T-cell (primary cell): ENCODE data around the gene POLE. TPM values are rescaled to one million over a fixed set of nuclear protein-coding genes. Genes with fewer than 3 reads are reported as not detected.

ENCODE experiments used
- ATAC-seq, 4 experiments: fragments of 200-7000 bp in 3 of 4; fragments of 150-1000 bp in 1 of 4; cut with Tn5 transposase; replicated peaks in 1 of 4; 1 replicate in 3 of 4; 2 replicates in 1 of 4; pipeline ENCODE4 v1.10.0; 2021; ENCODE audit warnings: moderate library complexity in 3 of 4, mild to moderate bottlenecking in 2 of 4, moderate number of reproducible peaks in 1 of 4
- CTCF ChIA-PET, 2 donors: fragments of 300-600 bp; sonication (Branson Sonifier 250); formaldehyde crosslinking; loops; one replicate each; lab custom pipeline; 2022; ENCODE audit warnings: antibody characterized with exemption in 2 of 2; lab: Charles Lee
- POLR2A ChIA-PET, 2 donors: fragments of 300-600 bp; sonication (Branson Sonifier 250); formaldehyde crosslinking; loops; one replicate each; lab custom pipeline; 2022; ENCODE audit warnings: antibody characterized with exemption in 2 of 2; lab: Charles Lee
- DNase-seq, 35 experiments: peaks; one replicate each; pipeline versions ENCODE4 v3.0.0 to v3.0.0-alpha.2; 2013 to 2023
- H3K27ac ChIP-seq: one replicate; pipeline ENCODE4 v1.5.1; 2013; ENCODE audit warnings: low read length
- H3K27me3 ChIP-seq, 2 experiments: replicated peaks in 1 of 2; 1 replicate in 1 of 2; 2 replicates in 1 of 2; pipeline versions ENCODE4 v1.6.1 to v1.7.0; 2013; ENCODE audit warnings: low read length in 1 of 2, mixed read lengths in 1 of 2; ENCODE audit not compliant: control insufficient read depth in 2 of 2, insufficient read depth in 2 of 2; ENCODE audit errors: extremely low read depth in 1 of 2
- H3K36me3 ChIP-seq, 2 donors: 1 replicate in 1 of 2; 2 replicates in 1 of 2; pipeline versions ENCODE4 v1.6.1 to v1.7.0; 2013; ENCODE audit warnings: low read length in 1 of 2; ENCODE audit not compliant: control insufficient read depth in 2 of 2, insufficient read depth in 1 of 2; ENCODE audit errors: extremely low read depth in 1 of 2
- H3K4me1 ChIP-seq, 2 experiments: 1 replicate in 1 of 2; 2 replicates in 1 of 2; pipeline versions ENCODE4 v1.6.1 to v1.7.0; 2013; ENCODE audit warnings: low read length in 2 of 2, mixed read lengths in 1 of 2; ENCODE audit not compliant: insufficient read depth in 2 of 2, control insufficient read depth in 1 of 2; ENCODE audit errors: extremely low read depth in 1 of 2
- H3K4me3 ChIP-seq, 2 donors: 1 replicate in 1 of 2; 2 replicates in 1 of 2; pipeline versions ENCODE4 v1.5.1 to v1.7.0; 2013; ENCODE audit warnings: mild to moderate bottlenecking in 2 of 2, low read length in 1 of 2, moderate library complexity in 1 of 2; ENCODE audit not compliant: control insufficient read depth in 1 of 2; ENCODE audit errors: extremely low read depth in 1 of 2
- H3K9me3 ChIP-seq: 2 replicates; pipeline ENCODE4 v1.7.0; 2013
- H3K27ac Mint-ChIP-seq, 2 donors: one replicate each; pipeline ENCODE4 v1.8.0; 2020 to 2021; ENCODE audit warnings: mild to moderate bottlenecking in 2 of 2, mixed read lengths in 2 of 2
- H3K27me3 Mint-ChIP-seq, 2 donors: one replicate each; pipeline ENCODE4 v1.8.0; 2021 to 2022; ENCODE audit warnings: mixed read lengths in 2 of 2
- H3K36me3 Mint-ChIP-seq: one replicate; pipeline ENCODE4 v1.8.0; 2021; ENCODE audit warnings: mixed read lengths
- H3K4me1 Mint-ChIP-seq, 3 donors: one replicate each; pipeline ENCODE4 v1.8.0; 2020 to 2022; ENCODE audit warnings: mixed read lengths in 3 of 3, mild to moderate bottlenecking in 1 of 3
- H3K4me3 Mint-ChIP-seq, 3 donors: one replicate each; pipeline ENCODE4 v1.8.0; 2020 to 2022; ENCODE audit warnings: mild to moderate bottlenecking in 3 of 3, mixed read lengths in 3 of 3, moderate library complexity in 3 of 3
- H3K9me3 Mint-ChIP-seq, 3 donors: one replicate each; pipeline ENCODE4 v1.8.0; 2020 to 2022; ENCODE audit warnings: mixed read lengths in 3 of 3
- WGBS: methylation state at CpG from one replicate; pipeline ENCODE4 v1.1.5; 2013; ENCODE audit warnings: missing lambda C conversion rate; ENCODE audit not compliant: insufficient coverage; 5-methylcytosine and 5-hydroxymethylcytosine counted together
- total RNA-seq, 35 experiments: library from RNA in 6 of 35; stranded (reverse) in 6 of 35; fragments of 120-200 nt in 1 of 35; gene quantifications; one replicate each; pipeline versions ENCODE4 v1.2.1 to v1.2.4 and lab custom pipeline; 2013 to 2026

Gene POLE
- total RNA-seq, 5 donors from 2014 or later (not counting 1 experiment from before 2014, with no cell fraction given) = 43.6 to 70.4 (median 66.1) TPM

- H3K9me3 Mint-ChIP-seq = no peaks in the 10 kb centered on the region
- 84% methylated on average over 33 of the region's 38 CpGs for WGBS
- Histone ChIP-seq H3K27ac (no peak overlapping the region), H3K27me3 (peaks cover 0 to 36% of the 10 kb centered on the region in 2 experiments), H3K9me3 (no peaks in the 10 kb centered on the region), H3K4me1 (peaks cover 2 to 6% of the 10 kb centered on the region in 2 experiments), H3K4me3 (no peak overlapping the region), H3K36me3 (no peaks in the 10 kb centered on the region)
- DNase-seq = no peak
- H3K36me3 Mint-ChIP-seq = no peaks in the 10 kb centered on the region
- H3K4me1 Mint-ChIP-seq = peaks cover 3 to 11% (median 7%) of the 10 kb centered on the region in 3 donors
- no peak for ATAC-seq
- ChIA-PET CTCF (no interaction called here), POLR2A (no interaction called here)
- no peak overlapping the region for H3K4me3 Mint-ChIP-seq
- peaks cover 4 to 23% of the 10 kb centered on the region in 2 donors for H3K27me3 Mint-ChIP-seq
- no peak overlapping the region for H3K27ac Mint-ChIP-seq
Observed at GRCh38 chr12:132592282-132592970, 94.7 kb downstream of the POLE start.

GRCh38 chr12:132591107-132591935 lies 95.8 kb downstream of the POLE start:
- 90% methylated on average over 33 of the region's 45 CpGs for WGBS
- Histone ChIP-seq H3K9me3 (no peaks in the 10 kb centered on the region), H3K36me3 (no peaks in the 10 kb centered on the region), H3K4me3 (no peak overlapping the region), H3K4me1 (peaks cover 0 to 4% of the 10 kb centered on the region in 2 experiments), H3K27ac (no peak overlapping the region), H3K27me3 (peaks cover 0 to 34% of the 10 kb centered on the region in 2 experiments)
- Mint-ChIP-seq H3K9me3 (no peaks in the 10 kb centered on the region), H3K4me1 (peaks cover 0 to 7% (median 4%) of the 10 kb centered on the region in 3 donors), H3K27me3 (peaks cover 4 to 17% of the 10 kb centered on the region in 2 donors), H3K27ac (no peak overlapping the region), H3K36me3 (no peaks in the 10 kb centered on the region), H3K4me3 (no peak overlapping the region)
- ChIA-PET CTCF (no interaction called here), POLR2A (no interaction called here)
- ATAC-seq (no peak), DNase-seq (no peak)

GRCh38 chr12:132588821-132589669 lies 98.1 kb downstream of the POLE start:
- 81% methylated on average over 13 of the region's 19 CpGs for WGBS
- ChIA-PET CTCF (no interaction called here), POLR2A (no interaction called here)
- peaks cover 0 to 23% of the 10 kb centered on the region in 2 experiments for H3K27me3 ChIP-seq
- H3K9me3 ChIP-seq = no peaks in the 10 kb centered on the region
- Mint-ChIP-seq H3K4me1 (peaks cover 0 to 5% (median 4%) of the 10 kb centered on the region in 3 donors), H3K36me3 (peaks cover under 1% of the 10 kb centered on the region), H3K27me3 (peaks cover 4 to 9% of the 10 kb centered on the region in 2 donors), H3K27ac (no peak overlapping the region), H3K4me3 (no peak overlapping the region), H3K9me3 (no peaks in the 10 kb centered on the region)
- no peak overlapping the region for H3K27ac ChIP-seq
- no peaks in the 10 kb centered on the region for H3K36me3 ChIP-seq
- peaks cover 0 to 4% of the 10 kb centered on the region in 2 experiments for H3K4me1 ChIP-seq
- no peak for ATAC-seq
- no peak for DNase-seq
- no peak overlapping the region for H3K4me3 ChIP-seq

- ChIA-PET CTCF (no interaction called here), POLR2A (no interaction called here)
- WGBS = 82% methylated on average over 6 of the region's 6 CpGs
- H3K27ac Mint-ChIP-seq = no peak overlapping the region
- Histone ChIP-seq H3K9me3 (no peaks in the 10 kb centered on the region), H3K36me3 (peaks cover 0 to 3% of the 10 kb centered on the region in 2 donors), H3K27ac (no peak overlapping the region), H3K27me3 (peaks cover 0 to 16% of the 10 kb centered on the region in 2 experiments), H3K4me3 (no peak overlapping the region), H3K4me1 (no peaks in the 10 kb centered on the region)
- peaks cover 0 to 5% of the 10 kb centered on the region in 2 donors for H3K27me3 Mint-ChIP-seq
- ATAC-seq = no peak
- peaks cover 4% of the 10 kb centered on the region for H3K36me3 Mint-ChIP-seq
- no peak overlapping the region for H3K4me3 Mint-ChIP-seq
- no peak for DNase-seq
- H3K9me3 Mint-ChIP-seq = no peaks in the 10 kb centered on the region
- no peaks in the 10 kb centered on the region for H3K4me1 Mint-ChIP-seq
Observed at GRCh38 chr12:132588319-132588718, 98.8 kb downstream of the POLE start.

- Mint-ChIP-seq H3K9me3 (no peaks in the 10 kb centered on the region), H3K4me1 (no peaks in the 10 kb centered on the region), H3K36me3 (peaks cover 4% of the 10 kb centered on the region), H3K27ac (no peak overlapping the region), H3K4me3 (no peak overlapping the region), H3K27me3 (peaks cover 0 to 4% of the 10 kb centered on the region in 2 donors)
- Histone ChIP-seq H3K27ac (no peak overlapping the region), H3K36me3 (peaks cover 0 to 3% of the 10 kb centered on the region in 2 donors), H3K4me3 (no peak overlapping the region), H3K4me1 (no peaks in the 10 kb centered on the region), H3K9me3 (no peaks in the 10 kb centered on the region), H3K27me3 (peaks cover 0 to 11% of the 10 kb centered on the region in 2 experiments)
- DNase-seq = no peak
- WGBS = 100% methylated on average over 2 of the region's 3 CpGs
- CTCF ChIA-PET = no interaction called here
- POLR2A ChIA-PET = no interaction called here
- no peak for ATAC-seq
Observed at GRCh38 chr12:132587781-132588180, 99.4 kb downstream of the POLE start.

GRCh38 chr12:132586929-132587328 lies 100.2 kb downstream of the POLE start:
- no peaks in the 10 kb centered on the region for H3K9me3 Mint-ChIP-seq
- Histone ChIP-seq H3K27ac (no peak overlapping the region), H3K36me3 (peaks cover 5 to 8% of the 10 kb centered on the region in 2 donors), H3K4me1 (no peaks in the 10 kb centered on the region), H3K4me3 (no peak overlapping the region), H3K9me3 (no peaks in the 10 kb centered on the region), H3K27me3 (peaks cover 0 to 7% of the 10 kb centered on the region in 2 experiments)
- 85% methylated on average over 17 of the region's 18 CpGs for WGBS
- no peaks in the 10 kb centered on the region for H3K4me1 Mint-ChIP-seq
- no peak overlapping the region for H3K4me3 Mint-ChIP-seq
- ATAC-seq (no peak), DNase-seq (no peak)
- H3K27me3 Mint-ChIP-seq = no peaks in the 10 kb centered on the region
- CTCF ChIA-PET = no interaction called here
- POLR2A ChIA-PET = no interaction called here
- H3K36me3 Mint-ChIP-seq = peaks cover 4% of the 10 kb centered on the region
- H3K27ac Mint-ChIP-seq = no peak overlapping the region
